Lung (tissue), 12 donors: ENCODE results near the gene CTTNBP2. TPM values are rescaled to one million over a fixed set of nuclear protein-coding genes. Genes with fewer than 3 reads are reported as not detected.

ENCODE experiments used
- ATAC-seq: fragments of 200-7000 bp; cut with Tn5 transposase; one replicate; pipeline ENCODE4 v1.9.1; 2020; ENCODE audit warnings: moderate number of reproducible peaks; ENCODE audit not compliant: insufficient read depth, low FRiP score
- DNase-seq, 3 donors: peaks; one replicate each; pipeline ENCODE4 v3.0.0-alpha.2; 2013 to 2017
- H3K27ac ChIP-seq, 2 donors: one replicate each; pipeline ENCODE4 v1.5.1; 2013; ENCODE audit warnings: mild to moderate bottlenecking in 2 of 2, moderate library complexity in 2 of 2, control low read depth in 1 of 2, inconsistent platforms in 1 of 2, low read depth in 1 of 2, low read length in 1 of 2
- H3K27me3 ChIP-seq, 3 donors: one replicate each; pipeline ENCODE4 v1.5.1; 2013; ENCODE audit warnings: low read length in 2 of 3; ENCODE audit not compliant: control insufficient read depth in 3 of 3, insufficient read depth in 3 of 3
- H3K36me3 ChIP-seq, 4 donors: one replicate each; pipeline ENCODE4 v1.5.1; 2013; ENCODE audit warnings: low read length in 4 of 4, mild to moderate bottlenecking in 1 of 4, moderate library complexity in 1 of 4; ENCODE audit not compliant: control insufficient read depth in 4 of 4, insufficient read depth in 4 of 4
- H3K4me1 ChIP-seq, 5 donors: one replicate each; pipeline ENCODE4 v1.5.1; 2013; ENCODE audit warnings: low read length in 5 of 5, mild to moderate bottlenecking in 2 of 5, moderate library complexity in 1 of 5; ENCODE audit not compliant: control insufficient read depth in 5 of 5, insufficient read depth in 5 of 5
- H3K4me3 ChIP-seq: one replicate; pipeline ENCODE4 v1.5.1; 2013; ENCODE audit warnings: mild to moderate bottlenecking, control low read depth, moderate library complexity
- H3K9ac ChIP-seq, 2 donors: one replicate each; pipeline ENCODE4 v1.5.1; 2013; ENCODE audit warnings: low read length in 2 of 2, control low read depth in 1 of 2; ENCODE audit not compliant: insufficient read depth in 1 of 2
- H3K9me3 ChIP-seq, 4 donors: one replicate each; pipeline ENCODE4 v1.5.1; 2013; ENCODE audit warnings: low read length in 3 of 4, mild to moderate bottlenecking in 1 of 4, moderate library complexity in 1 of 4; ENCODE audit not compliant: control insufficient read depth in 4 of 4, insufficient read depth in 3 of 4
- CTCF ChIP-seq: IDR thresholded peaks from 2 replicates; pipeline ENCODE4 v1.5.1; 2012; ENCODE audit warnings: mild to moderate bottlenecking; ENCODE audit errors: control extremely low read depth, extremely low read depth
- WGBS, 2 donors: extraction: QIAGEN DNeasy Blood & Tissue Kit; methylation state at CpG; one replicate each; pipeline ENCODE4 v1.1.7; 2013; 5-methylcytosine and 5-hydroxymethylcytosine counted together
- polyA plus RNA-seq, 2 donors: library from polyadenylated mRNA; stranded (reverse); fragments of 200-250 nt; gene quantifications; one replicate each; pipeline ENCODE4 v1.2.1, GENCODE V29; 2013
- total RNA-seq, 2 donors: library from RNA; depleted of rRNA in 1 of 2; stranded (reverse); fragments of >200 nt in 1 of 2; gene quantifications; one replicate each; pipeline ENCODE4 v1.2.1, GENCODE V29; 2014 to 2021
- donor health status: control.
- donor health status: control.
- donor health status: Bipolar disorder and iron deficiency.
- donor health status: healthy.
- donor health status: DM: yes; HTN: yes; CAD: no.

CTTNBP2 gene
- total and polyA plus RNA-seq, 4 donors: 0.63 to 15.4 (median 2.4) TPM

- Histone ChIP-seq H3K9ac (no peak overlapping the region), H3K9me3 (no peaks in the 10 kb centered on the region), H3K4me3 (no peak overlapping the region), H3K4me1 (no peaks in the 10 kb centered on the region), H3K36me3 (peaks cover 0 to 6% (median 3%) of the 10 kb centered on the region in 4 donors), H3K27me3 (no peaks in the 10 kb centered on the region), H3K27ac (no peak overlapping the region)
- no peak for TF ChIP-seq CTCF
- 54 to 81% methylated on average over 1 of the region's 1 CpG for WGBS, 2 donors
- ATAC-seq (no peak), DNase-seq (no peak)
These were observed 76.4 kb downstream of the CTTNBP2 start for GRCh38 chr7:117796889-117797288.

- ATAC-seq (no peak), DNase-seq (no peak)
- Histone ChIP-seq H3K4me1 (no peaks in the 10 kb centered on the region), H3K9ac (no peak overlapping the region), H3K9me3 (no peaks in the 10 kb centered on the region), H3K27me3 (no peaks in the 10 kb centered on the region), H3K27ac (no peak overlapping the region), H3K36me3 (peaks cover 0 to 15% (median 4%) of the 10 kb centered on the region in 4 donors), H3K4me3 (no peak overlapping the region)
- 93 to 96% methylated on average over 2 of the region's 2 CpGs for WGBS, 2 donors
- no peak for TF ChIP-seq CTCF
These were observed 79.3 kb downstream of the CTTNBP2 start for GRCh38 chr7:117793976-117794375.

GRCh38 chr7:117793521-117793920 lies 79.7 kb downstream of the CTTNBP2 start:
- Histone ChIP-seq H3K4me3 (no peak overlapping the region), H3K27me3 (no peaks in the 10 kb centered on the region), H3K9me3 (no peaks in the 10 kb centered on the region), H3K9ac (no peak overlapping the region), H3K4me1 (no peaks in the 10 kb centered on the region), H3K27ac (no peak overlapping the region), H3K36me3 (peaks cover 0 to 15% (median 4%) of the 10 kb centered on the region in 4 donors)
- no peak for TF ChIP-seq CTCF
- WGBS, 2 donors: 96 to 98% methylated on average over 3 of the region's 3 CpGs
- no peak for DNase-seq
- no peak for ATAC-seq
